Fibroblast of skin of scalp (primary cell): ENCODE measurements around the gene CLN5.

Experiments used
- DNase-seq: peaks from one replicate; pipeline ENCODE4 v3.0.0-alpha.2; 2013

The CLN5 gene

GRCh38 chr13:77022341-77022740 is 30.5 kb downstream of the CLN5 start:
- DNase-seq, result peak; percentile 49

- DNase-seq, result peak; percentile 64
These were observed 34.5 kb downstream of the CLN5 start for GRCh38 chr13:77026255-77026860.

- peak; percentile 96 for DNase-seq
These were observed 35.2 kb downstream of the CLN5 start, which contains the start of gene FBXL3 for GRCh38 chr13:77026861-77027621. TSS of gene FBXL3 (minus strand) at chr13:77027159. CDS start at chr13:77021860, 5,299 bp downstream.

GRCh38 chr13:77028202-77028601 is 36.3 kb downstream of the CLN5 start:
- DNase-seq, result peak; percentile 17

- no peak for DNase-seq
These were observed 37.6 kb downstream of the CLN5 start for GRCh38 chr13:77029436-77029835.

GRCh38 chr13:77031656-77032243 is 39.9 kb downstream of the CLN5 start:
- DNase-seq, result no peak

- DNase-seq, result no peak
These were observed 41.9 kb downstream of the CLN5 start for GRCh38 chr13:77033717-77034302.

GRCh38 chr13:77034881-77035280 is 43.0 kb downstream of the CLN5 start:
- DNase-seq, result peak; percentile 37

GRCh38 chr13:77036279-77036678 is 44.4 kb downstream of the CLN5 start:
- DNase-seq, result no peak

GRCh38 chr13:77038907-77039480 is 47.1 kb downstream of the CLN5 start:
- peak; percentile 70 for DNase-seq

GRCh38 chr13:77040076-77040475 is 48.2 kb downstream of the CLN5 start:
- DNase-seq, result no peak

- DNase-seq, result no peak
These were observed 49.0 kb downstream of the CLN5 start for GRCh38 chr13:77040835-77041234.

GRCh38 chr13:77042566-77043177 is 50.8 kb downstream of the CLN5 start:
- DNase-seq, result no peak

- no peak for DNase-seq
These were observed 55.9 kb downstream of the CLN5 start for GRCh38 chr13:77047649-77048343.

- DNase-seq, result no peak
These were observed 56.8 kb downstream of the CLN5 start for GRCh38 chr13:77048681-77049080.

- no peak for DNase-seq
These were observed 61.3 kb downstream of the CLN5 start for GRCh38 chr13:77053192-77053591.
